LNCaP clone FGC (cell line): ENCODE measurements around the gene PLEKHA1.

Source experiments
- DNase-seq: peaks from one replicate; pipeline ENCODE4 v3.0.0-alpha.2; 2011; ENCODE audit warnings: low read depth
- H3K4me3 ChIP-seq: 2 replicates; pipeline ENCODE4 v1.5.1; 2011; ENCODE audit warnings: mild to moderate bottlenecking, low read depth, low read length, control low read depth
- TF ChIP-seq, protein P1 (sequence below): IDR thresholded peaks from 2 replicates; pipeline ENCODE4 v1.5.1; 2012; ENCODE audit warnings: mild to moderate bottlenecking; ENCODE audit not compliant: control insufficient read depth, insufficient read depth; ENCODE audit errors: extremely low read depth

Gene PLEKHA1

GRCh38 chr10:122375679-122376160 is 1.2 kb downstream of the PLEKHA1 start:
- TF ChIP-seq, protein P1, sequence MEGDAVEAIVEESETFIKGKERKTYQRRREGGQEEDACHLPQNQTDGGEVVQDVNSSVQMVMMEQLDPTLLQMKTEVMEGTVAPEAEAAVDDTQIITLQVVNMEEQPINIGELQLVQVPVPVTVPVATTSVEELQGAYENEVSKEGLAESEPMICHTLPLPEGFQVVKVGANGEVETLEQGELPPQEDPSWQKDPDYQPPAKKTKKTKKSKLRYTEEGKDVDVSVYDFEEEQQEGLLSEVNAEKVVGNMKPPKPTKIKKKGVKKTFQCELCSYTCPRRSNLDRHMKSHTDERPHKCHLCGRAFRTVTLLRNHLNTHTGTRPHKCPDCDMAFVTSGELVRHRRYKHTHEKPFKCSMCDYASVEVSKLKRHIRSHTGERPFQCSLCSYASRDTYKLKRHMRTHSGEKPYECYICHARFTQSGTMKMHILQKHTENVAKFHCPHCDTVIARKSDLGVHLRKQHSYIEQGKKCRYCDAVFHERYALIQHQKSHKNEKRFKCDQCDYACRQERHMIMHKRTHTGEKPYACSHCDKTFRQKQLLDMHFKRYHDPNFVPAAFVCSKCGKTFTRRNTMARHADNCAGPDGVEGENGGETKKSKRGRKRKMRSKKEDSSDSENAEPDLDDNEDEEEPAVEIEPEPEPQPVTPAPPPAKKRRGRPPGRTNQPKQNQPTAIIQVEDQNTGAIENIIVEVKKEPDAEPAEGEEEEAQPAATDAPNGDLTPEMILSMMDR, result no peak
- H3K4me3 ChIP-seq, result peak overlapping the region; percentile 52
- DNase-seq, result no peak

DNA sequence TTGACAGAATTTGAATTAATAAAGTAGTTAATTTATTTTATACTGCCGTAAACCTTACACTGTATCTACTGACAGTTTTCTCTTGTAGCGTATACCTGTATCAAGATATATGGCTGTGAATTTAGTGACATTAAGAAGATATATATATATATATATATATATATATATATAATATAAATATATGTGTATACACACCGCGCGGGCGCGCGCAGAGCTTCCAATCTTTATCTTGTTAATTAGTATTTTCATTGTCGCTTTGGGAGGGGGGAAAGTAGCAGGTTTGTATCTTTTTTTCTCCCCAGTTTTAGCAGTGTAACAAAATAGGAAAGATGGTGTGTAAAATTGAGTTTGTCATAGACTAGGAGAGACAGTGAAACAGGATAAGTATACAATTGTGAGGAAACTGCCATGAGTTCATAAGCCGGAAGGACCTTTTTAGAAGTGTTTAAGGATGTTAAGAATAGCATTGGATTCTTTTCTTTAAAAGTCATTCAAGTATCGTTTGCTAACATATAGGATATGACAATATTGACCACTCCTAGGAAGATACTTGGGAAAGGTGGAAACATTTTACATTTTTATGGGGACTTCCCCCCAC is 2.0 kb downstream of the PLEKHA1 start:
- TF ChIP-seq, protein P1, result no peak
- no peak for DNase-seq
- no peak overlapping the region for H3K4me3 ChIP-seq

- DNase-seq, result no peak
- TF ChIP-seq, protein P1, result no peak
- no peak overlapping the region for H3K4me3 ChIP-seq
Observed at GRCh38 chr10:122379041-122379440, 4.5 kb downstream of the PLEKHA1 start.

DNA sequence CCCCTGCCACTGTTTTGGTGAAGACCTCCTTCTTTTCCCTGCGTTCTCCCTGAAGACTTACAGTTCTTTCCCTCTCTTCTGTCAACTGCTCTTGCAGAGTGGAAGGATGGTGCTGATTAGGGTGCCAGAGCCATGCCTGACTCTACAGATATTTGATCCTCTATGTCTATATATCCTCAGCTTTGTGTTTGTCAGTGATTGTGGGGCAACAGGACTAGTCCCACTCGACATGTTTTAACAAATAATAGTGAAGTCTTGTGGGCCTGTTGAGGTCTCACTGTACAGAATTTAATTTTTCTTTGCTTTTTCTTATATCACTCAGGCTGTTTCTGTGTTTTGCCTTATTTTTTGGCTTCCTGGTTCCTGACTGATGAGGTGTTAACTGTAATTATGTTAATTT is 5.0 kb downstream of the PLEKHA1 start:
- no peak overlapping the region for H3K4me3 ChIP-seq
- TF ChIP-seq, protein P1, result no peak
- no peak for DNase-seq

GRCh38 chr10:122380703-122381102 is 6.2 kb downstream of the PLEKHA1 start:
- no peak overlapping the region for H3K4me3 ChIP-seq
- no peak for DNase-seq
- TF ChIP-seq, protein P1, result no peak

DNA sequence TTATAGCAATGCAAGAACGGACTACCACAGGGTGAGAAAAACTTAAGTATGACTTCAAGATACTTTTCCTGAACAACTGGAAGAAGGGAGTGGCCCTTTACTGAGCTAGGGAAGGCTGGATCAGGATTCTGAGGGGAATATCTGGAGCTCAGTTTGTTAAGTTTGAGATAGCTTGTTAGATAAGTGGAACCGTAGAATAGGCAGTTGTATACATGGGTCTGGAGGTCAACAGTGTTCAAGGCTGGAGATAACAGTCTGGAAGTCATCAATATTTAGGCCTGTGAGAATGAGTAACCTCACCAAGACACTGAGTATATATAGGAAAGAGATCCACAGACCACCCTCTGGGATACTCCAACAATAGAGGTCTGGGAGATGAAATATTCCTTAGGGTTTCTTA is 7.2 kb downstream of the PLEKHA1 start:
- H3K4me3 ChIP-seq, result no peak overlapping the region
- TF ChIP-seq, protein P1, result no peak
- DNase-seq, result no peak

GRCh38 chr10:122386514-122386913 is 12.0 kb downstream of the PLEKHA1 start:
- no peak overlapping the region for H3K4me3 ChIP-seq
- TF ChIP-seq, protein P1, result no peak
- no peak for DNase-seq
